ENCODE data around the gene TEX11. TPM values are rescaled to one million over a fixed set of nuclear protein-coding genes. Genes with fewer than 3 reads are reported as not detected.
"Not testable (repeated sequence)": the region's sequence is repeated elsewhere in the genome, so short reads cannot be mapped to it uniquely, and the experiment has no call there.

TEX11 gene
- total RNA-seq, 2 donors from 2014 or later = 1.0 to 2.0 TPM

- DNase-seq; intact Hi-C loops (cut with DNase I, micrococcal nuclease); ATAC-seq: not testable (repeated sequence)
These were observed 392.8 kb downstream of the TEX11 start for GRCh38 chrX:70515692-70516091.

GRCh38 chrX:70515270-70515669, 393.2 kb downstream of the TEX11 start:
- DNase-seq; ATAC-seq; intact Hi-C loops (cut with DNase I, micrococcal nuclease): not testable (repeated sequence)

DNA sequence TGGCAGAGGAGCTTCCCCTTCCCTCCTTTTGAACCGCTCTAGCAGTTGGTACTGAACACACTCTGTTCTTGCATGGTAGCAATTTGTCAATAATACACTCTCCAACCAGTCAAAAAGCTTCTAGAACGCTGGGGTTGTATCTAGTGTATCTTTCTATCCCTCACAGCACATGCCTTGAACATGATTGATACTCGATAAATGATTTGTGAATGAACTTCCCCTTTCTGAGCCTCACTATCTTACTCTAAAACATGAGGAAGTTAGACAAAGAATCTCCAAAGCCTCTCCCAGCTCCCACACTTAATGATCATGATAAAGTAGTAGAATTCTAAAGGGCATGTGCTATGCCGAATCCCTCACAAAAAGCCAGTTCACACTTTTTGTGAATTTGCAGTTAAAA, 399.4 kb downstream of the TEX11 start:
- no peak for ATAC-seq
- no peak for DNase-seq

DNA sequence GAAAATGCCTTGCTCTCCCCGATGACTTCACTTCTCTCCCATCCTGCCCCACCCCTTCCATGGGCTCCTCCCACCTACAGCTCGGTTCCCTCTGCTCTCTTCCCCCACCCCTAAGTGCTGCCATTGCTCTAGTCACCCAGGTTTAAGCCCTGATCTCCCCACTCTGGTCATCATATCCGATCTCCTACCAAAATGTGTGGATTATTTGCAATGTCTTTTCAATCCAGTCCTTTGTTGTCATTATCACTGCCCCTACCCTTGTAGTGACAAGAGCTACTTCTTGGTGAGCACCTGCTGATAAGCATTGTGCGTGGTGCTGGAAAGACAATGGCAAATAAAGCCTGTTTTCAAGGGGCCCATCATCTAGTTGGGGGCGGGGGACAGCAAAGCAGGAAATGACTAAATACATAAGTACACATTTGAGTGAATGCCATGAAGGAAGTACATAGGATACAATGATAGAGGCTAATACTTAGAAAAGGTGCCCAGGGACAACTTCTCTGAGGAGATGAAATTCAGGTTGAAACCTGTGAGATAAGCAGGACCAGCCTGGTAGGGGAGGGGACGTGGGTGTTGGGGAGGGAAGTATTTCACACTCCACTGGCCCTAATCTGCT, 400.1 kb downstream of the TEX11 start:
- intact Hi-C loops (cut with DNase I, micrococcal nuclease) = no loop called here

More for the DNA sequence above, 399.4 kb downstream of the TEX11 start:
- intact Hi-C loops (cut with DNase I, micrococcal nuclease) = no loop called here

DNA sequence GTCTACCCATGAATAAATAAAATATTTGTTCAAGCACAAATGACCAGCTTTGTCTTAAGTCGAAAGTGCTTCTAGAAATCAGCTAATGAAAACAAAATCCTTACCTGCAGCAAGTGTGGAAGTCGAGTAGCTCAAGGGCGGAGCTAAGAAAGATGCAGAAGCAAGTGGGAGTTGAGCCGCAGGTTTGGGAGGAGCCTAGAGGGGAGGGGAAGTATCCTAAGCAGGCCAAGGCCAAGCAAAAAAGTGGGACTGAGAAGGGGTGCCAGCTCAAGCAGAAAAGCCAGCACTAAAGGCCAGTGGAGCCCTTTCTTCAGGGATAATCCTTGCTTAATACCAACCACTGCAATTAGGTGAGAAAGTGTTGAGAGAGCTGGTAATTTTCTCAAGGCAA, 403.1 kb downstream of the TEX11 start:
- intact Hi-C loops (cut with DNase I, micrococcal nuclease) = no loop called here
- no peak for DNase-seq
- ATAC-seq = no peak

More for the DNA sequence above, 400.1 kb downstream of the TEX11 start:
- no peak for DNase-seq
- ATAC-seq = peak; percentile 29

- DNase-seq (no peak), ATAC-seq (no peak)
- intact Hi-C loops (cut with DNase I, micrococcal nuclease) = no loop called here
These were observed 403.6 kb downstream of the TEX11 start for GRCh38 chrX:70504772-70505450.

- ATAC-seq (no peak), DNase-seq (no peak)
These were observed 407.7 kb downstream of the TEX11 start for GRCh38 chrX:70500826-70501225.

DNA sequence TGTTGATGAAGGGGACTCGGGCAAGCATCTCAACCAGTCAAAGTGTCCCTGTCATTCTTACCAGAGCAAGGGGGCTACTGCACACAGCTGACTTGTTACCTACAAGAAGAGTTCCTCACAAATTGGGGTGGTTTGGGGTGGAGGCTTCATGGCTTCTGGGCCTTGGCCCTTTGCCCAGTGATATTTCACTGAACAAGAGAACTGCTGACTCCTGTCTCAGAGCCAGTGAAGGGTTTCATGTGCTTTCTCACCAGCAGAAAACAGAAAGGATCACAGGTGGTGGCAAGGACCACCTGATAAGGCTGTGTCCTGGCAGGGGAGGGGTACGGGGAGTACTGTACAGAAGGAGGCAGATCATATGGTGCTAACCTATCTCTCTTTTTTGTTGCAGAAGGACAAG, 410.4 kb downstream of the TEX11 start:
- ATAC-seq (no peak), DNase-seq (no peak)
- intact Hi-C loops (cut with DNase I, micrococcal nuclease) = no loop called here

More at GRCh38 chrX:70500826-70501225, 407.7 kb downstream of the TEX11 start:
- intact Hi-C loops (cut with DNase I, micrococcal nuclease) = no loop called here

GRCh38 chrX:70497026-70497425, 411.5 kb downstream of the TEX11 start:
- ATAC-seq (no peak), DNase-seq (no peak)
- intact Hi-C loops (cut with DNase I, micrococcal nuclease) = no loop called here

GRCh38 chrX:70496491-70496890, 412.0 kb downstream of the TEX11 start:
- intact Hi-C loops (cut with DNase I, micrococcal nuclease) = no loop called here
- DNase-seq (no peak), ATAC-seq (no peak)

- ATAC-seq (peak; percentile 30), DNase-seq (no peak)
- intact Hi-C loops (cut with DNase I, micrococcal nuclease) = no loop called here
These were observed 414.1 kb downstream of the TEX11 start for GRCh38 chrX:70494441-70494840.

- no peak for DNase-seq
- intact Hi-C loops (cut with DNase I, micrococcal nuclease) = no loop called here
- no peak for ATAC-seq
These were observed 419.7 kb downstream of the TEX11 start for GRCh38 chrX:70488856-70489255.

- DNase-seq (no peak), ATAC-seq (no peak)
- intact Hi-C loops (cut with DNase I, micrococcal nuclease) = no loop called here
These were observed 423.0 kb downstream of the TEX11 start for GRCh38 chrX:70485466-70485865.

DNA sequence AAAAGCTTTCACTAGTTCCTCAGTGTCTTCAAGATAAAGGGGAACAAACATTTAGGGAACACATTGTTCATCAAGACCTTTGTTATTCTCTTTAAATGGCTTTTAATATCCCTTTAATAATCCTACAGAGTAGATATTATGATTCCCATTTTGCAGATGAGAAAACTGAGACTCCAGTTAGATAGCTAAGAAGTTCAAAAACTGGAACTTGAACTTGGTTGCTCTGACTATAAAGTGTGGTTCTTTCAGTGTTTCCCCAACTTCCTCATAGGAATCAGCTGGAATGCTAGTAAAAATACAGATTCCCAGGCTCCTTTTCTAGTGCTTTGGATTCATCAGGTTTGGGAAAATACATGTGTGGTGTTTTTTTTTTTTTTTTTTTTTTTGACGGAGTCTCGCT, 426.2 kb downstream of the TEX11 start:
- ATAC-seq (no peak), DNase-seq (no peak)
- intact Hi-C loops (cut with DNase I, micrococcal nuclease) = no loop called here

DNA sequence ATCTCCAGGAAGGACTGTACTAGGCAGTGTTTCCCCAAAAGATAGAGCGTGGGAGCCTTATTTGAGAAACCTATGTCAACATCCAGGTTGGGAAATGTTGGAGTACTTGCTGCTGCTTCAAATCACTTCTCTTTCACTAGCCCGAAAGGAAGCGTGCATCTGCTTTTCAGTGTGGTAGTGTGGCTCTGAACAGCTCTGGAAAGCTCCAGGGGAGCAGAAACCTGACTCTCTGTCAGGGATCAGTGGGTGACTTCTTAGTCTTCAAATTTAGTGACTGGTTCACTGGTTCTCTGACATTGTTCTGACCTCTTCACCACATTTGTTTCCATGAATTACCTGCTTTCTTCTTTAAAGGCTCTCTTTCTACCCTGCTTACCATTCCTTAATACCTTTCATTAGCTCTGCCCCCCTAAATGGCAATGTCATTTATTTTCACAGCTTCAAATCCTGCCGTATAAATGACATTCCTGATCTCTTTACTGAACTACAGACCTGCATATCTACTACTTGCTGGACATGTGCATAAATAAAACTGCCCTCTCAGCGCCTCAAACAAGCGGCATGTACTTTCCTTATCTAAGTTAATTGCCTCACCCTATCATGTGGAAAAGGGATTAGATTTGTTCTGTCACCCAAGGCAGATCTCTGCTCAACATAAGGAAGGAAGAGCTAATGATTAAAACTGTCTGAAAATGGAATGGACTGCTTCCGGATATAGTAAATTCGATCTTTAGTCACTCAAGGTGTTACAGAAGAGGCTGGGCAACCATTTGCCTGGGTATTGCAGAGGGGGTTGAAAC, 426.8 kb downstream of the TEX11 start:
- DNase-seq (no peak), ATAC-seq (peak; percentile 29)
- intact Hi-C loops (cut with DNase I, micrococcal nuclease) = no loop called here

GRCh38 chrX:70480660-70481018, 427.9 kb downstream of the TEX11 start:
- no peak for ATAC-seq
- intact Hi-C loops (cut with DNase I, micrococcal nuclease) = no loop called here
- DNase-seq = no peak

DNA sequence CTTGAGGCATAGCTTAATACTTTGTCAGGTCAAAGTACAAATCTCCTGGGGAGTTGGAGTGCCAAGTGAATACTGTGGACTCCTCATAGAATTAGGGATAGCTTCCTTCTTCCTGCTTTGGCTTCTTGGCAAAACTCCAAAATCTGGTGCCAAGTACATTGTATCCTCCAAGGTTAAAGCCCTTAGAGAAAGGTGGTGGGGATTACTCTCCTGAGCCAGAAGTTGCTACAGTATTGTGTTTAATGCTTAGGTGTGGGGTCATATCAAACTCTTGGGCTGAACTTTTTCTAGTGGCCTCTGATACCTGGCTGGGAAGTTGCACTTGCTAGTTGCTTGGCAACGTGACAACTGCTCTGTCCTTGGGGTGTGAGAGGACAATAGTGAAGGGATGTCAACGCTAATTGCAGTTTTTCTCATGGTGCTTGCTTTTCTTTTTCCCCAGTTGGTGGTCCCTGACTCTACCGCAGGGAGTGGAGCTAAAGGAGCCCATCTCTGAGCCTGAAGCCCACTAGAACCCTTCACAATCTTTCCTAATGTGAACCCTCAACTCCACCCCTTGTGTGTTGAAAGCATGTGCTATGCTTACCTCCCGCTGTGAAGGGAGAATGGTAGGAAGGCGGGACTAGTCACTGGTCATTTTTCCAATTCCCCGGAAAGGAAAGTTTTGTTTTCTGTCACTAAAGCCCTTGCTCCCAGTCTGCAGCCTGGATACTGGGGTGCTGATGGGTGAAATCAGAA, 428.4 kb downstream of the TEX11 start:
- ATAC-seq (peak; percentile 61), DNase-seq (peak; percentile 40 to 68)
- intact Hi-C loops (cut with DNase I, micrococcal nuclease) = no loop called here

GRCh38 chrX:70479247-70479921, 429.1 kb downstream of the TEX11 start:
- peak in 1 of 2 donors; percentile 28 for DNase-seq
- intact Hi-C loops (cut with DNase I, micrococcal nuclease) = no loop called here
- peak; percentile 60 for ATAC-seq

All from left colon (tissue), 2 donors.